GM19467 (cell line): Measurements from ENCODE around the gene C3orf49.

Experiments
- ATAC-seq: cut with Tn5 transposase; IDR thresholded peaks from one replicate; pipeline ENCODE4 v1.9.1; 2021; ENCODE audit warnings: mild to moderate bottlenecking, moderate library complexity; ENCODE audit not compliant: unreplicated experiment

C3orf49 gene

DNA sequence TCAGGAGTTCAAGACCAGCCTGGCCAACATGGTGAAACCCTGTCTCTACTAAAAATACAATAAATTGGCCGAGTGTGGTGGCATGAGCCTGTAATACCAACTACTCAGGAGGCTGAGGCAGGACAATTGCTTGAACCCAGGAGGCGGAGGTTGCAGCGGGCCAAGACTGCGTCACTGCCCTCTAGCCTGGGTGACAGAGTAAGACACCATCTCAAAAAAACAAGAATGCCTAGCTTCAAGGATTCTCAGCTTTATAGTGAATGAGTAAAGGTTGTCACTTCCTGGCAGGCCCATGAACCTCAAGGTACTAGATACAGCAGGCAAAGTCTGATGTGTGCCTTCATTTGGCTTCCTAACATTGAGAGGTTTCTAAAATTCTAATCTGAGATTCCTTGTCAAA is 30.1 kb downstream of the C3orf49 start:
- no peak for ATAC-seq

DNA sequence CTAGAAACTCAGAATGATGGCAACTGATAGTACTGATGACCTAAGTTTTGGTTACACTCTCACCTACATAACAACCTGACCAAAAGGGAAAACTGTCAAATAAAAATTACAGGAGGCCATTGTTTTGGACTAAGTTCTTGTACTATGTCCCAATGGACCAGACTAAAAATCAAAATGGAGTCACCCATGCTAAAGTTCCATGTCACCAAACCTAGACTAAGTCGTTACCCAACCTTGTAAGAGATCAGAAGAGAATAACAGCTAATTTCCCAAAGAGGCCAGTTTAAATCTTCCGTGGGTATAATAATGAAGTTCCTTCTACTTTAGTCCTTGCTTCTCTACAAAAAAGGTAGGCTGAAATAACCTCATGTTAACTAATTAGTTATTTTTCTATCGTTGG is 32.2 kb downstream of the C3orf49 start:
- no peak for ATAC-seq

DNA sequence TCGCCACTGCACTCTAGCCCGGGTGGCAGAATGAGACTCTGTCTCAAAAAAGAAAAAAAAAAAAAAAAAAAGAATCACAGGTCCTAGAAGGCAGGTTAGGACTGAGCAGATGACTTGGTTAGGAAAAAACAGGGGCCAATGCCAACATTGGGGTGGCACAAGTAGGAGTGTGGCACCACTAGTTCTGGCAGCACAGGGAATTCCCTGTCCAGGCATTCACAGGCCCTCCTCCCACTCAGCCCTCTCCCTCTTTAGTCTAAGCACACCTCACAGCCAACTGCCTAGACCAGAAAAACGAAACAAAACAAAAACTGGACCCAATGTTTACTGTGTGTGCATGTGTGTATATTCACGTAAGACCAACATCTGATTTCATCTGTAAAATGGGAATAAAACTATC is 34.0 kb downstream of the C3orf49 start:
- ATAC-seq: no peak

DNA sequence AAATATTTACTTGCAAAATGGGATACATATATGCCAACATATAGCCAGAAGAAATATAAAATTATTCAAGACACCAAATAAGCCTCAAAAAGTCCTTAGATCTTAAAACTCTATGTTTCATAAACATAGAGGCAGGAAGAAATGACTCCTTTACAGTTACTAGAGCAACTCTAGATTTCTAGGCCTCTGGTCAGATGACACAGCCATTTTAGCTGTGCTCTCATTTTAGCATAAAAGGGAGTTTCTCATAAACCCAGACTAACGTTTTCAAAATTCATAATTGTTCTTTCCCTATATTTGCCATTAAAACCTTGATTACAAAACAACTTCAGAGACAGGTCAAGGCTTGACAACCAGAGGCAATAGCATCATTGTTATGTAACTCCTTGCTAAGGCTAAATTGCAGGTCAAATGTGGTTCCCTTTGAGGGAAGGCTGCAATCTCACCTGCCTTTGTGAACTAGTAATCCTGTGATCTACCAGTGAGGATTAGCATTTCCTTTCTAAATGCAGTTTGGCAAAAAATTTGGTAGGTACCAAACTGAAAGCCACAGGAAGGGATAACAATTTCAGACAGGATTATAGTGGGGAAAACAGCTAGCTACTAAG is 36.3 kb downstream of the C3orf49 start:
- no peak for ATAC-seq

DNA sequence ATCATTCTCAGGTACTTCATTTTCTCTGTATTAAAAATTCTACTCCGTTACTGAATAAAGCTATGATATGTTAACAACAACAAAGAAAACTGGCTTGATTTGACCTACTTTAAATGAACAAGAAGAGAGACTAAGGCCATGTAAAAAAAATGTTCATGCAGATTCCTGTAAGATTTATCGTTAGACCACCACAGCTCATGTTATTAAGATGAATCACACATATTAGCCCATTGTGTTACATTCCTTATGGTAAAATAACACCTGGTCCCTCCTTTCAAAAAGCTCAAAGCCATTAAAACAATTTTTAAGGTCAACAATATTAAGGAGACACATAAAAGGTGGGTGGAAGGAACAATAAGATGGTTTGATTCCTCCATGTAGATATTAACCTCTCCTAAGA is 38.2 kb downstream of the C3orf49 start:
- ATAC-seq: no peak

DNA sequence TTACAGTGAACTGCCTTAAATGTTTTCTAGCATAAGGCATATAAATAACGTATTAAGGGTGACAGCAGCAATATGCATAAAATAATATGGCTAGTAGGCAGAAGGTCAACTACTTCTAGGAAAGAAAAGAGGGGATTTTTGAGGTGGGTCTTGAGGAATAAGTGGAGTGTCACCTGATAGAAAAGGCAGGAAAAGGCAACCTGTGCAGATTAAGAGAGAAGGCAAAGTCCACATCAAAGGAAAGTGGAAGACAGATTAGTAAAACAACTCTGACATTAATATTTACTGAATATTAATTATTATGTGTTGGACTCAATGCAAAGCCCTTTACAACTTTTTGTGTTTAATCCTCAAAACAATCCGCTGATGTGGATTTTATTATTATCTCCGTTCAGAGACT is 41.7 kb downstream of the C3orf49 start:
- ATAC-seq: no peak

DNA sequence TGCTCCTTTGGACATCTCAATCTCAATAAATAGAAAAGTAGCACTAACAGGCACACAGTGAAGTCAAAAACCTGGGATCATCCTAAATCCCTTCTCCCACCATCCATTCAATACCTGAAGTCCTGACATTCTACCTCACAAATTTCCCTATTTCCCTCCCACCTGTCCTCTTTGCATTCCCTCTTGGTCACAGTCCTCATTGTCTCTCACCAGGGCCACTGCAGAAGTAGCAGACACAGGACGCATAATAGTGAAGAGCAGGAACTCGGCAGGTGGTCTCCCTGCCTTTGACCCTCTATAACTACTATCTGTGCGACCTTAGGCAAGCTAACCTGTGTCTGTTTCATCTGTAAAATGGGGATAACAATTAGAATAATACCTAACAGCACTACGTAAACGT is 42.2 kb downstream of the C3orf49 start:
- no peak for ATAC-seq

DNA sequence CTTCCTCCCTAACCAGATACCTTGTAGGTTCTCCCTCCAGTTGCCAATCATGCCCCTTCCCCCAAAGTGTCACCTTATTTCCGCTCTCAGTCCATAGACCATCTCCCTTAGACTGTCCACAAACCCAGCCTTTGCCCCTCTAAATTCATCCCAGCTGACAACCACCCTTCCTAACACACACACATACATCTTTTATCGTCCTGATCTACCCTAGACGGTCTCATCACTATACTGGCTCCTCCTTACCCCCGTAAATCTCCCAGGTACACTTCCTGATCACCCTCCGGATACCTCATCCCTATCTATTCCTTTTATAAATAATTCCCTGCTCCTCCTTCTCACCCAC is 43.7 kb downstream of the C3orf49 start:
- peak; percentile 1 for ATAC-seq

DNA sequence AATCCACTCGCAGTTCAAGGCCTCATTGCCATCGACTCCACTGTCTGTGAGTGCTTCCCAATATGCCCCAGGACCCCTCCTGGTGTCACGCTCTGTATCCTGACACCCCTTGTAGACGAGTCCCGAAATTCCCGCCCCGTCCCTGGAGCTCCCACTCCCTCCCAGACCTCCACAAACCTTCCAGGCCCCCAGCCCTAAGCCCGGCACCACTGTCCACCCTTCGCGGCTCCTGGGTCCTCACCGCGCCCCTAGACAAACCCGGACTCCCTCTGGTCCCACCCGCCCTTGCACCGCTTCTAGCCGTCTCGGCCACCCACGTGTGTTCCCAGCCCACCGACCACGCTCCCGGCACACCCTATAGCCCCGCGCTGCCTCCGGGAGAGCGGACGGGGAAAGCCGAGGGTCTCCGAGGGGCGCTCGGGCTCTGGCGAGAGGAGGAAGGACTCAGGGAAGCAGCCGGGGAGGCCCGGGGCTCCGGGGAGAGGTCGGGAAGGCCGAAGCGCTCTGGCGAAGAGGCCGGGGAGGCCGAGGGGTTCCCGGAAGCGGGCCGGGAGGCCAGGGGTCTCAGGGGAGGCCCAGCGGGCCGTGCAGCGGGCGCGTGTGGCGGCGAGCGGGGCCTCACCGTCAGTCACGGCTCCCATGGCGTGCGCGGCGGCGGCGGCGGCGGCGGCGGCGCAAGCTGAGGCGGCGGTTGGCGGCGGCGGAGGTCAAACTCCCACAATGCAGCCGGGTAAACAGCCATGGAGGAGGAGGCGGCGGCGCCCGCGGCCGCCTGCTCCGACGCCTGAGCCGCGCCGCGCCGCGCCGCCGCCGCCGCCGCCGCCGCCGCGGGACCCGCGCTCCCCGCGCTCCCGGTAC is 44.3 kb downstream of the C3orf49 start, which contains the start of the genes ATXN7 and THOC7:
Gene ATXN7 (plus strand): TSS at position 718 of the 858 bp plus-strand sequence. CDS start 48,732 bp downstream, outside the sequence.
Gene THOC7 (minus strand): TSS at position 656 of the 858 bp plus-strand sequence. CDS start 15 bp downstream, at position 641.
- ATAC-seq: peak; percentile 59

DNA sequence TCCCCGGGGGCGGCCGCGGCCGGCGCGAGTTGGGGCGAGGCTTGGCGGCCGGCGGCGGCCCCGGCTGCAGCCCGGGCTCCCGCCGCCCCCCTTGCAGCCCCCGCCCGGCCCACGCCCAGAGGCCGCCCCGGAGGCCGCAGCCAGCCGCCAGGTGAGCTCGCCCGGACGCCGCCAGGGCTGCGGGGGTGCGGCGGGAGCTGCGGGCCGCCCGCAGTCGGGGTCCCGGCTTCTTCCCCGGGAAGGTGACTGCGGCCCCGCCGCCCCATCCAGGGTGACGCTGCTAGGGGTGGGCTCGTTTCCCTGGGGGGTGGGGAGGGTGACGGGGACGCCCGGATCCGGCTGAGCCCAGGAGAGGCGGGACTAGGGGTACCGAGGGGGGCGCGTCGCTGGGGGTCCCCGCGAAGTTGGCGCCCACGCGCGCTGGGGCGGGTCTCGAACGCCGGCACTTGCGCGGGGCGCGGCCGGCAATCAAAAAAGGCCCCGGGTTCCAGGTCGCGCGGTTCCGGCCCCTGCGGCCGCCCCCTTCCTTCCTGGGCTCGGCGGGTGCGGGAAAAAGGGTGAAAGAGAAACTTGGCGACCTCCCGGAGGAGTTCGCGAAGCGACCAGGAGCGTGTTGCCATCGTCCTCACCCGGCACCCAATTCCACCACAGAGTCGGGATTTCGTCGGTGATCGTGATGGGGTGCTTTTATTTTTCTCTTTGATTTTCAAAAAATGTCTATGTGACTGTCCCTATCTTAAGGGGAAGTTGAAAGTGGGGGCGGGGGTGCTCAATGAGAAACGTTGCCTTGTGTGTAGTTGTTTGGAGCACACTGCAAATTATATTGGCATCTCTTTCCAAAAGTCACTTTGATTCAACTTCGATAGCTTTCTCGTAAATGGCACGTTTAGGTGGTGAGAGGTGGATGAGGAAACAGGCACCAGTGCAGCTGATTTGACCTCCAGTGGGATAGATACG is 45.2 kb downstream of the C3orf49 start:
- peak; percentile 46 for ATAC-seq

DNA sequence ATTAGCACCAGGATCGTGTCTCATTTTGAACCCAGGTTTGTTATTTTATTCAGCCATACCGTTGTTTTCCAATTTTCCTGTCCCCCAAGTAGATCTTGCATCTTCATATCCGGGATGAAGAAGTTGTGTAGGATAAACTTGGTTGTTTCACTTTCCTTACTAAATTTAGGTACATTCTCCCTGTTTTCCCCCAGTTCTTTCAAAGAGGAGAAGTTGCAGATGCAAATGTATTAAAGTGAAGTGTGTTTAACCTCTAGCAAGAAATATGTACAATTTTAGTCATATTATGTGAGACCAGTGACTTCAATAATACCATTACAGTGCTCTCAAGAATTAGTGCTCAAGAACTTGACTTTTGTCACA is 45.8 kb downstream of the C3orf49 start:
- ATAC-seq: no peak

DNA sequence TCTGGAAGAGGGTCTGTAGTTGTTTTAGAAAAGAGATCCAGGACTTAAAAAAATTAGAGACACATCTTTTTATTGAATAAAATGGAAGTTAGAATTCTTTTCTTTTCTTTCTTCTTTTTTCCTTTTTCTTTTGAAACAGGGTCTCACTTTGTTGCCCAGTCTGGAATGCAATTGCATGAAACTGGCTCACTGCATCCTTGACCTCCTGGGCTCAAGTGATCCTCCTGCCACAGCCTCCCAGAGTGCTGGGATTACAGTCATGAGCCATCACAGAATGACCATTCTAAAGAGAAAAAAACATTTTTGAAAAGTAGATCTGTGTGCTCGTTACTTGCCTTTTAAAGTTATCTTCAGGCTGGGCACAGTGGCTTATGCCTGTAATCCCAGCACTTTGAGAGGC is 48.1 kb downstream of the C3orf49 start:
- ATAC-seq: no peak

DNA sequence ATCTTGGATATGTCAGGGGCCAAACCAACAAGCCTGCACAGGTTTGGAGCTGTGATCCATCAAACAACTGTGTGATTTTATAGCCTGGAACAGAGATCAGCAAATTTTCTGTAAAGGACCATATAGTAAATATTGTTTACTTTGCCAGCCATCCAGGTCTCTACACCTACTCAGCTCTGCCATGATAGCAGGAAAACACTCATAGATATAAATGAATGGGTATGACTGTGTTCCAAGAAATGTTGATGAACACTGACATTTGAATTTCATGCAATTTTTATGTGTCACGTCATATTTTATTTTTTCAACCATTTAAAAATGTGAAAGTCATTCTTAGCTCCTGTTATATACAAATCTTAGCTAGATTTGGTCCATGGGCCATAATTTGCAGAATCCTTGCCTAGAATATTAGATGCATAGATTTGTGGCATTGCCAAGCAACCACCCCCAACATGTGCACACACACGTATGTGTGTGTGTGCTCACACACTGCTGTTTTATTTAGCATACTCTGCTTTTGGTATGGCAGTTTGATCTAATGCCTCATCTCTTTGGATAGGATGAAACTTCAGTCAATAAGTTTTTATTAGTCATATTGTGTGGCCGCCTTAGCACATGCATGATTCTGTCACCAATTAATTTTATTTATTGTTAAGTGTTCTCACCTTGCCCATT is 51.0 kb downstream of the C3orf49 start:
- no peak for ATAC-seq

DNA sequence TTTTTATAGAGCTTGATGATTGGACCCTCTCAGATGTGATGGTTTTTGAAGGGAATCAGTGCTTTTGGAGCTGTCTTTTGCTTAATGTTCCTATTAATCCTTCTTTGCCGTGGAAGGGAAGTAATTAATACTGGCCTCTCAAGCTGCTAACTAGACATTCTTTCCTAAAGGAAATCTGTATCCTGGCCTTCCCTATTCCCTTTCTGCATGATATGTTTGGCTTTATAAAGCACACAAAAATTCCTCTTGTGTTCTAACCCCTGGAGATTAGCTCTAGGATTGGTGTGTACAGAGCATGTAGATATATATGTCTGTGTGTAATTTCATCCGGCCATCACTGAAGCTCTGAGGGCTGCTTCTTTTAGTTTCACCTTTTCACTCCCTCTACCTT is 51.5 kb downstream of the C3orf49 start:
- ATAC-seq: no peak

DNA sequence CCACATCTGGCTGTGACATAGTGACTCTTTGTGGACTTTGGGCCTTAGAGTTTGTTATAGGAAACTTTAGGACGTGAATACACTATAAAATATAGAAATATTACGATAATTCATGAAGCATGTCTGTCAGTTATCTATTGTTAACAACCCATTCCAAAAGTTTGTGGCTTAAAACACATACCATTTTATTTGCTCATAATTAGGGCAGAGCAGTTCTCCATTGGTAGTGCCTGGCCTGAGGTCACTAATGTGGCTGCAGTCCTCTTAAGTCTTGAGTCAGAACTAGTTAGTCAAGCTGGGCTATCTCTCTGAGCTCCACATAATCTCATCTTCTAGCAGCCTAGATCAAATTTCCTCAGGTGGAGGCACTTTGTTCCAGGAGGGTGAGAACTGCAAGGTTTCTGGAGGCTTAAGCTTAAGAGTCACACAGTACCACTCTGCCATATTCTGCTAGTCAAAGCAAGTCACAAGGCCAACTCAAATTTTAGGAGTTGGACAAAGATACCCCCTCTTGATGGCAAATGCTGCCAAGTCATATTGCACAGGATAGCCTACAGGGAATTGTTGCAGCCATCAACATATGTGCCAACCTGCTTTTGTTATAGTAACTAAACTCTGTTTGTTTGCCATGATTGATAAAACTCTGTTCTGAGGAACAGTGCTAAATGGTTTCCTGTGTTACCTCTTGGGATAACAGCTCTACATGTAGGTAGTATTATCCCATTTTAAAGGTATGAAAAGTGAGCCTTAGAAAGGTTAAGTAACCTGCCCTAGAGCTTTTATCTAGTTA is 53.2 kb downstream of the C3orf49 start:
- no peak for ATAC-seq

DNA sequence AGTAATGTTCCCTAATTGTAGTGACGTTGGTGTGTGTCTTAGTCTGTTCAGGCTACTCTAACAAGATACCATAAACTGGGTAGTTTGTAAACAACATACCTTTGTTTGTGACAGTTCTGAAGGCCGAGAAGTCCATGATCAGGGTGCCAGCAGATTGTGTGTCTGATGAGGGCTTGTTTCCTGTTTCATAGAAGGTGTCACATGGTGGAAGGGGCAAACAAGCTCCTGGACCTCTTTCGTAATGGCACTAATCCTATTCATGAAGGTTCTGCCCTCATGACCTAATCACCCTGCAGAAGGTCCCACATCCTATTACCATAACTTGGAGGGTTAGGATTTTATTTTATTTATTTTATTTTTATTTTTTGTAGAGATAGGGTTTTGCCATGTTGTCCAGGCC is 55.7 kb downstream of the C3orf49 start:
- ATAC-seq: no peak

DNA sequence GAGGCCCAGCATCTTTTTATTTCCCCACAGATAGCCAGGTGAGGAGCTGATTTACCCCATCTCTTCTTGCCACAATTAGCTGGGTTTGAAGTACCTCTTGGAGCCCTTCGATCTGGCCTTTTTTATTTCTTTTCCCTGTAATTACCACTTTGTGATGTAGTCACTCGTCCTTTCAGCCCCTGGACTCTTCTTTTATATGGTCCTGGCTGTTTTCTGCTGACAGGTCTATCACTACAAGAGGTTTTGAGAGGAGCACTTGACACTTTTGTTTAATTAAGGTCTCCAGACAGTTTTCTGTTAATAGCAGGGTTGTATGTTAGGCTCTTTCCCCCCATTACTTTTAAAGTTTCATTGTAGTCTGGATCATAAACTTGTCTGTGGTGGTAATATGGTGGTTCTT is 56.4 kb downstream of the C3orf49 start:
- ATAC-seq: no peak

DNA sequence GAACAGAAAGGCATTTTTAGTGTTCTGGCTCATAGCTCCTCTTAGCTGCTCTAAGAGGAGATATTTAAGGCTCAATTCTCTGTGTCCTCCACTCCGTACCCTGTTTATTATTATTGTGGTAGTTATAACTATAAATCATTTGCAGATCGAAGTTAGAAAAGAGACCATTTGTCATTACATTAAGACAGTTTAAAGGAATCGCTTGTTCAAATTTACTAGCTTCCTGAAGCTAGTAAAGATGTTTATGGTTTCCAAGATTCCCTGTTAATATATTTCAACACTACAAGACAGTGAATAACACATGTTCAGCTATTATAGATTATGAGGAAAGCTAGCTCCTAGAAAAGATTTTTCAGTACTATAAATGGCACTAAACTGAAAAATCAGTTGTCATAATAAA is 57.2 kb downstream of the C3orf49 start:
- no peak for ATAC-seq

DNA sequence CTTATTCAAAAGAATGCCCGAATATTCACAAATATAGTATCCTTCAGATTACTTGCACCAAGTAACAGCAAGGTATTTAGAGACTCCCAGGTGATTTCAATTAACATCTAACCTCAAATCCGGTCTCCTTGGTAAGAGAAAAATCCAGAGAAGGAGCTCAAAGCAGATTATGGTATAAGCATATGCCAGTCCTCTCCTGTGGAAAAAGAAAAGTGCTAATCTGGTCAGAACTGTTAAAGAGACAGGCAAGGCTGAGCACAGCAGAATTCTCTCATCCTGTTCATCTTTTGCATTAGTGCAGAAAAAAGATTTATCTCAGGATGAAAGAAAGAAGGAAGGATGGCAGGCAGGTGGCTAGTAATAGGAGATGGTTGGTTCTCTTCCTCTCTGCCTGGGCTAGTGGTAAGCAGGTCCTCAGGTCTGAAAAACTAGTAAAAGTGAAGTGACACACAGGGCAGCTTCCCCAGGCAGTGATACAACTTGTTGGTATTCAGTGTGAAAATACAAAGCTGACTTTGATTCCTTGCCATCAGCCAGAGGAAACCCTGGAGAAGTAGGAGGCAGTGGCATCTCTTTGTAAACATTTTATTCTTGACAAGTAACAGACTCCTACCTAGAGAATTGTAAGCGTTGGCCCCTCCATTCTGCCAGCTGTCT is 58.8 kb downstream of the C3orf49 start:
- no peak for ATAC-seq
